SHP77 (cell line): Measurements from ENCODE around the gene HSD17B13.
A peak's percentile ranks its signal among the peaks of the same experiment; 100 is the strongest.
"Not testable (repeated sequence)": the region's sequence is repeated elsewhere in the genome, so short reads cannot be mapped to it uniquely, and the experiment has no call there.

Experiments used
- DNase-seq, 2 experiments: peaks; one replicate each; lab custom pipeline; 2025; lab: John Stamatoyannopoulos, UW

HSD17B13 gene

DNA sequence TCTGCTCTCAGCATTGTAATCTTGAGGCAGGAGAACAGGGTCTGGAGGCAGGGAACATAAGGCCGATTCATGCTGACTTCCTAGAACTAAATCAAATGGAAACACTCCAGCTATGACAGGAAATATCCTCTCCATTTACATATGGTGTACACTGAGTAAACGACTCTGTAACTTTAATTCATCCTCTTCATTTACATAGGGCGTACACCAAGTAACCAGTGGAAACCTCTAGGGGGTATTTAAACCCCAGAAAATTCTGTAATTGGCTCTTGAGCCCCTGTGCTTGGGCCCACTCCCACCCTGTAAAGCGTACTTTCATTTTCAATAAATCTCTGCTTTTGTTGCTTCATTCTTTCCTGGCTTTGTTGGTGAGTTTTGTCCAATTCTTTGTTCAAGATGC, 7.7 kb downstream of the HSD17B13 start:
- DNase-seq = not testable (repeated sequence)

DNA sequence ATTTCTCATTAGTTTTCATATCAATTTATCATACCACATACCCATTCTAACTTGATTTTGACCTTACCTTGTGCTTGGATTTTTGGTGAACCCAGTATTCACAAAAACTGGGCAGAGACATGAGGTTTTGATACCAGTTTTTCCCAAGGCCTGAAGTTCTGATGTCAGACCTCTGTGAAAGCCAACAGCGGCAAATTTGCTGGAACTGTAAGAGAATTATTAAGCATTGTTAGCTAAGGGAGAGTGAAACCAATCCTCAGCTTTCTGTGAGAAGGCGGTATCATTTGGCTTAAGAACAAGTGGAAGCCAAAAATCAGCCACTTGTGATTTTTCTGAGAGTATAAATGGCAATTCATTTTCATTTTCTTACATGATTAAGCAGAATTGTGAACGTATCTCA, 8.9 kb downstream of the HSD17B13 start:
- DNase-seq = no peak

- no peak for DNase-seq
Measured at GRCh38 chr4:87311684-87312083, 11.0 kb downstream of the HSD17B13 start.

DNA sequence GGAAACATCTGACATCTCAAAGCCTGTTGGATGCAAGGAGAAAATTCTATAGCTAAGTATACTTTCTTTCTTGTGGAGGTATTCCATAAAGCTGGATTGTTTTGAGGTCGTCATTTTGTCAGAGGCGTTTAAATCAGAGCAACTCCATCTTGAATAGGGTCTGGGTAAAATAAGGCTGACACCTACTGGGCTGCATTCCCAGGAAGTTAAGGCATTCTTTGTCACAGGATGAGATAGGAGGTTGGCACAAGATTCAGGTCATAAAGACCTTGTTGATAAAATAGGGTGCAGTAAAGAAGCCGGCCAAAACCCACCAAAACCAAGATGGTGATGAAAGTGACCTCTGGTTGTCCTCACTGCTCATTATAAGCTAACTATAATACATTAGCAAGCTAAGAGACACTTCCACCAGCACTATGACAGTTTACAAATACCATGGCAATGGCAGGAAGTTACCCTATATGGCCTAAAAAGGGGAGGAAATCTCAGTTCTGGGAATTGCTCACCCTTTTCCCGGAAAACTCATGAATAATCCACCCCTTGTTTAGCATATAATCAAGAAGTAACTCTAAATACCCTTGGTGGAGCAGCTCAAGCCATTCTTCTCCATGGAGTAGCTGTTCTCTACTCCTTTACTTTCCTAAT, 11.9 kb downstream of the HSD17B13 start:
- no peak for DNase-seq

GRCh38 chr4:87309625-87310024, 13.1 kb downstream of the HSD17B13 start:
- DNase-seq = no peak

GRCh38 chr4:87306056-87306455, 16.6 kb downstream of the HSD17B13 start:
- DNase-seq = no peak

- DNase-seq = no peak
Measured at GRCh38 chr4:87305562-87305961, 17.1 kb downstream of the HSD17B13 start.

GRCh38 chr4:87304745-87305432, 17.8 kb downstream of the HSD17B13 start:
- DNase-seq = no peak

DNA sequence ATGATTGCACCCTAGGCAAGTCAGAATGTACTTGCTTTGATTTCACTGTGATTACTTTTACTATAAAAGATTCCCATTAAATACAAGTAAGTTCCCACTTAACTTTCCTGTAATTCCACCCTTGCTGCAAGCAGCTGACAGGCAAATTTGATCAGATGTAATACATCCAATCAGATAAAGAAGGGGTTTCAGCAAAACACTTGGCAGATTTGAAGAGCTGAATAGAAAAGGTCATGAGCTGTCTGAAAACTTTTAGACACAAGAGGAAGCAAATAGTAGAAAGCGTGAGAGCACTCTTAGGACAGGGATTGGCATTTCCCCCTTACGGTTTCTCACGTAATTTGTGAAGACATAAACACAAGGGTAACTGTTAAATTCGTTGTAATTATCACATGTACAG, 22.8 kb downstream of the HSD17B13 start:
- DNase-seq = no peak

GRCh38 chr4:87298362-87298761, 24.3 kb downstream of the HSD17B13 start:
- no peak for DNase-seq

GRCh38 chr4:87294911-87295310, 27.8 kb downstream of the HSD17B13 start:
- not testable (repeated sequence) for DNase-seq

DNA sequence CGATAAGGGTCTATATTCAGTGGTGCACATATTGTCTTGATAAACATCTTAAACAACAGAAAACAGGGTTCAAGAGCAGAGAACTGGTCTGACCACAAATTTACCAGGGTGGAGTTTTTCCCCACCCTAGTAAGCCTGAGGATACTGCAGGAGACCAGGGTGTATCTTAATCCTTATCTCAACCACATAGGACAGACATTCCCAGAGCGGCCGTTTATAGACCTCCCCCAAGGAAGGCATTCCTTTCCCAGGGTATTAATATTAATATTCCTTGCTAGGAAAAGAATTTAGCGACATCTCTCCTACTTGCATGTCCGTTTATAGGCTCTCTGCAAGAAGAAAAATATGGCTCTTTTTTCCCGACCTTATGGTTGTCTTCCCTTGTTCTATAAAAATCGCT, 28.8 kb downstream of the HSD17B13 start:
- not testable (repeated sequence) for DNase-seq

DNA sequence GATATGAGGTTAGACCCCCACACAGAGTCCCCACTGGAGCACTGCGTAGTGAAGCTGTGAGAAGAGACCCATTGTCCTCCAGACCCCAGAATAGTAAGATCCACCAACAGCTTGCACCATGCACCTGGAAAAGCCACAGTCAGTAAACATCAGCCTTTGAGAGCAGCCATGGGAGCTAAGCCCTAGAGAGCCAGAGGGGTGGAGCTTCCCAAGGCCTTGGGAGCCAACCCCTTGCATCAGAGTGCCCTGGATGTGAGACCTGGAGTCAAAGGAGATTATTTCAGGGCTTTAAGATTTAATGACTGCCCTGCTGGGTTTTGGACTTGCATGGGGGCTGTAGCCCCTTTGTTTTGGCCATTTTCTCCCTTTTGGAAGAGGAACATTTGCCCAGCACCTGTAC, 35.7 kb downstream of the HSD17B13 start:
- no peak for DNase-seq

GRCh38 chr4:87284268-87284667, 38.4 kb downstream of the HSD17B13 start:
- not testable (repeated sequence) for DNase-seq

DNA sequence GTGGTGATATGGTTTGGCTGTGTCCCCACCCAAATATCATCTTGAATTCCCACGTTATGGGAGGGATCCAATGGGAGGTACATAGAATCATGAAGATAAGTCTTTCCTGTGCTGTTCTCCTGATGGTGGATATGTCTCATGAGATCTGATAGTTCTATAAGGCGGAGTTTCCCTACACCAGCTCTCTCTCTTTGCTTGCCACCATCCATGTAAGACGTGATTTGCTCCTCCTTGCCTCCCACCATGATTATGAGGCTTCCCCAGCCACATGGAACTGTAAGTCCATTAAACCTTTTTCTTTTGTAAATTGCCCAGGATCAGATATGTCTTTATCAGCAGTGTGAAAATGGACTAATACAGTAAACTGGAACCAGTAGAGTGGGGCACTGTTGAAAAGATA, 39.5 kb downstream of the HSD17B13 start:
- no peak for DNase-seq

DNA sequence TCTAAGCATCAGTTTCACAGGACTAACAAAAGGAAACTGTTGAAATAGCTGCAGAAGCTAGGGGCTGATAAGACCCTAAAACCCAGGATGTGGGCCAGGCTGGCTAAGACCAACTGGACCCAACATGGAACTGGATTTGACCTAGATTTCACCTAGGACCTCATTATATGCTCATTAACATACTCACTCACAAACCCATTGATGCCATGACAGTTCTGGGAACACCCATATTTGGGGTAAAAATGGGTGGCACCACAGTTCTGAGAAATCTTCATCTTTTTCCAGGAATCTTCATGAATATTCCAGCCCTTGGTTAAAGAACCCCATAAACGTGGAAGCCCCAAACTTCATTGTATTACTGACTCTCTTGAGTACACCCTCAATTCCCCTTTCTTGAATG, 41.1 kb downstream of the HSD17B13 start:
- no peak for DNase-seq

- no peak for DNase-seq
Measured at GRCh38 chr4:87278335-87278794, 44.3 kb downstream of the HSD17B13 start.

GRCh38 chr4:87275311-87275710, 47.4 kb downstream of the HSD17B13 start:
- no peak for DNase-seq

GRCh38 chr4:87274803-87275202, 47.9 kb downstream of the HSD17B13 start:
- DNase-seq = no peak

DNA sequence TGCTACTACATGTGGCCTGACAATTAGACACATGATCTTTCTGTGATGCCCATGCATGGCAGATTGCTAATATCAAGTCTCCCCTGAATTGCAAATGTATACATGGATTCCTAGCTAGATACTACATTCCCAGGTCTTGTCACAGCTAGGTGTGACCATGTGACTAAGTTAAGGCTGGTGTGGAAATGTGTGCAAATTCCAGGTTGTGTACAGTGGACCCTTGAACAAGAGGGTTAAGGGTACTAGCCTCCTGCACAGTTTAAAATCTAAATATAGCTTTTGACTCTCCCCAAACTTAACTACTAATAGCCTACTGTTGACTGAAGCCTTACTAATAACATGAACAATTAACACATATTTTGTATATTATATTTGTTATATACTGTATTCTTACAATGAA, 48.4 kb downstream of the HSD17B13 start:
- no peak for DNase-seq

DNA sequence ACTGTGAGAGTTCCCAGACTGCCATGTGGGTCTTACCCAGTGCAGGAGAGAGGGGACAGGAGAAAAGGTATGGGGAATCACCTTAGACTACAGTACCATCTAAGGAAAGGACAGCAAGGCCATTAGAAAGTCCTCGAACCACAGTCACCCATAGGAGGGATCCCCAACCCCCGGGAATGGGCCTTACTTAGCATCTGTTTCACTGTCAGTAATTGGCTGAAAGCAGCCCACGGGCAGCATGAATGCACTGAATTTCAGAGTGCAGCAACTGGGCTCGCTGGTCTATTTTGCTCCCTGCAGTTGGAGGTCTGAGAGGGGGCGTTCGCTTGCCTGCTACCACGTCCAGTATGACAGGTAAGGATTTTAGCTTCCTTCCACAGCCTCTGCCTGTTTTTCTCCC, 51.9 kb downstream of the HSD17B13 start:
- DNase-seq = no peak

DNA sequence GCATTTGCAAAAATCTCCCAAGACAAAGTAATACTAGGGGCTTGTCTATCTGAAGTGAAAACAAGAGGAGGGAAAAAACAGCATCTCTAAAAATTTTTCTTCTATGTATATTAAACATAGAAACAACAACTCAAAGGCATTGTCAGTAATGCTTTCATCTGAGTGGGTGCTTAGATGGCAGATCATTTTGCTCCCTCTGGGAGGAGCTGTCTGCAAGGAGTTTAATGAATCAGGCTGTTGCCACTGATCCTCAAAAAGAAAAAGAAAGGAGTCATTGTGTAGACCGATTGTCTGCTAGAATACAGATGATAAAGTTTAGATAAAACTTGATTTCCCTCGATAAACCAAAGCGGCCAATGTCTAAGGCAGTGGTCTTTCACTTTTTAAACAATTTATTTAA, 52.5 kb downstream of the HSD17B13 start:
- peak; percentile 52 to 62 for DNase-seq

- no peak for DNase-seq
Measured at GRCh38 chr4:87268411-87268810, 54.3 kb downstream of the HSD17B13 start.

GRCh38 chr4:87266986-87267385, 55.7 kb downstream of the HSD17B13 start:
- no peak for DNase-seq
